Panc1 (cell line): ENCODE measurements around the gene CRADD. TPM values are rescaled to one million over a fixed set of nuclear protein-coding genes. Genes with fewer than 3 reads are reported as not detected.

Experiments used
- ATAC-seq: fragments of 200-7000 bp; cut with Tn5 transposase; 2 replicates; pipeline ENCODE4 v1.9.1; 2020; ENCODE audit warnings: mild to moderate bottlenecking, moderate library complexity
- BruUV-seq: library from RNA; stranded (reverse); fragments of 400-500 nt; replicated peaks from 2 replicates; lab custom pipeline; 2021; lab: Mats Ljungman, UMichigan
- CTCF ChIA-PET: fragments of 300-600 bp; sonication (Branson Sonifier 250); formaldehyde crosslinking; loops from one replicate; lab custom pipeline; 2022; ENCODE audit warnings: antibody characterized with exemption; lab: Charles Lee
- POLR2A ChIA-PET: fragments of 300-600 bp; sonication (Branson Sonifier 250); formaldehyde crosslinking; loops from one replicate; lab custom pipeline; 2022; ENCODE audit warnings: antibody characterized with exemption; lab: Charles Lee
- DNase-seq: peaks from one replicate; pipeline ENCODE4 v3.0.0-alpha.2; 2010; ENCODE audit warnings: low read depth, low spot score
- H3K27ac ChIP-seq: 2 replicates; pipeline ENCODE4 v1.5.1; 2011; ENCODE audit warnings: mild to moderate bottlenecking, low read length, inconsistent platforms
- H3K27me3 ChIP-seq: fragments of 200-500 bp; sonication (Bioruptor generic); 2 replicates; pipeline ENCODE4 v1.6.0; 2014; ENCODE audit warnings: low read length, inconsistent platforms; ENCODE audit not compliant: control insufficient read depth, insufficient read depth
- H3K36me3 ChIP-seq: fragments of 200-500 bp; sonication (Bioruptor generic); 2 replicates; pipeline ENCODE4 v1.5.1; 2014; ENCODE audit warnings: inconsistent platforms, mild to moderate bottlenecking, low read length, moderate library complexity; ENCODE audit not compliant: control insufficient read depth, insufficient read depth
- H3K4me1 ChIP-seq: 2 replicates; pipeline ENCODE4 v1.5.1; 2011; ENCODE audit warnings: inconsistent platforms, mild to moderate bottlenecking, low read length, moderate library complexity; ENCODE audit not compliant: control insufficient read depth, insufficient read depth
- H3K4me3 ChIP-seq, 2 experiments: 2 replicates each; pipeline ENCODE4 v1.5.1; 2011 to 2012; ENCODE audit warnings: low read depth in 2 of 2, low read length in 2 of 2, mild to moderate bottlenecking in 2 of 2, inconsistent platforms in 1 of 2, moderate library complexity in 1 of 2
- H3K9me3 ChIP-seq: fragments of 200-500 bp; sonication (Bioruptor generic); 2 replicates; pipeline ENCODE4 v1.5.1; 2014; ENCODE audit warnings: low read depth, mild to moderate bottlenecking, inconsistent platforms, low read length, moderate library complexity; ENCODE audit not compliant: control insufficient read depth, insufficient read depth
- POLR2AphosphoS5 ChIP-seq: IDR thresholded peaks from 2 replicates; pipeline ENCODE4 v1.6.1; 2012; ENCODE audit warnings: mild to moderate bottlenecking, low read depth, low read length, moderate library complexity
- SIN3A ChIP-seq: IDR thresholded peaks from 2 replicates; pipeline ENCODE4 v1.6.1; 2012; ENCODE audit warnings: low read depth, mild to moderate bottlenecking, low read length, moderate library complexity, borderline replicate concordance; ENCODE audit not compliant: insufficient read depth
- TCF7L2 ChIP-seq: IDR thresholded peaks from 2 replicates; pipeline ENCODE4 v1.6.1; 2011; ENCODE audit warnings: mild to moderate bottlenecking, low read depth, low read length, inconsistent platforms
- in situ Hi-C: cut with HindIII; loops from 2 replicates; pipeline ENCODE4 v1.10.0; 2016; ENCODE audit warnings: low sequenced_read_pairs, low pct_unique_long_range_greater_than_20kb
- intact Hi-C: fragments of 100-400 bp; cut with micrococcal nuclease; formaldehyde crosslinking; loops from one replicate; pipeline ENCODE4 v1.10.0; 2022; ENCODE audit not compliant: unreplicated experiment
- total RNA-seq: library from RNA; stranded (reverse); gene quantifications from one replicate; pipeline ENCODE4 v1.2.1, GENCODE V29; 2021; ENCODE audit not compliant: unreplicated experiment
- TF ChIP-seq, protein P1 (sequence below): fragments of 450-650 bp; IDR thresholded peaks from 2 replicates; pipeline ENCODE4 v1.5.1; 2017; ENCODE audit warnings: mild to moderate bottlenecking
- TF ChIP-seq, protein P2 (sequence below), 2 experiments: IDR thresholded peaks; 2 replicates each; pipeline ENCODE4 v1.6.1; 2011 to 2012; ENCODE audit warnings: low read depth in 2 of 2, control low read depth in 1 of 2, low read length in 1 of 2, mild to moderate bottlenecking in 1 of 2, moderate library complexity in 1 of 2; ENCODE audit not compliant: insufficient read depth in 1 of 2

The CRADD gene
- total RNA-seq, 1 experiment from 2014 or later, result 7.0 TPM

DNA sequence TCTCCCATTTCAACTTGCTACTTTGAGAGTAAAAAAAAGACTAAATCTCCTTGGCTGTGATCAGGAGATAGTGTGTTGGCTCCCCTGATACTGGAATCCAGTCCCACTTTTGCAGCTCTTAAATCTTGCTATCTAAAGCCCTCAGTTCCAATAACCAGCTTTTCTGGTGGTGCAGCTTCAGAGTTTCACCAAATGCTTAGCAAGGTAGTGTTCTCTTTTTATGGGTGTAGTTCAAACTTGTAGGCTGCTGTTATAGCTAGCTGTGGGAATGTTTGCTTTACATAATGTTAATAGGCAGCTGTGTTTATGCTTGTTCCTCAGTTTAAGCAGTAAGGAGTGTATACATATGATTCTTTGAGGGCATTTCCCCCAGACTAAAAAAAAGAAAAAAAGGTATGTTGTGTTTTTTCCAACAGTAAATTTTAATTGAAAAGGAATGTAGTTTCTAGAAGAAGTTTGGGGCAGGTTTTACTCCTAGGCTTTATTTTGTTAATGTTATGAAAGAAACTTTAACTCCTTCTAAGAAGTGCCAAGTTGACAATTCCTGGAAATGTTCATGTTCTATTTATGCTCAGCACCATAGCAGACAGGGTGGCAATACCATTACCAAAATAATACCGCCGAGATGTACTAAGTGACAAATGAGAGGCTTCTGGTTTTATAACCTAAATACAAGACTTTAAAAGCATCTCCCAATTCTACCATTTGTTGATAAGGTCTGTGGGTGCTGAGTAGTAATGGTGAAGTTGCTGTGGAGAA is 12.1 kb downstream of the CRADD start:
- in situ Hi-C loops, result no loop called here
- Histone ChIP-seq H3K27me3 (no peaks in the 10 kb centered on the region), H3K4me3 (no peak overlapping the region), H3K27ac (no peak overlapping the region; the same call in 1 of the 2 replicates), H3K4me1 (no peaks in the 10 kb centered on the region), H3K9me3 (no peaks in the 10 kb centered on the region), H3K36me3 (no peaks in the 10 kb centered on the region)
- ATAC-seq (no peak), DNase-seq (no peak)
- TF ChIP-seq TCF7L2 (no peak), SIN3A (no peak), POLR2AphosphoS5 (no peak)
- TF ChIP-seq, protein P1, sequence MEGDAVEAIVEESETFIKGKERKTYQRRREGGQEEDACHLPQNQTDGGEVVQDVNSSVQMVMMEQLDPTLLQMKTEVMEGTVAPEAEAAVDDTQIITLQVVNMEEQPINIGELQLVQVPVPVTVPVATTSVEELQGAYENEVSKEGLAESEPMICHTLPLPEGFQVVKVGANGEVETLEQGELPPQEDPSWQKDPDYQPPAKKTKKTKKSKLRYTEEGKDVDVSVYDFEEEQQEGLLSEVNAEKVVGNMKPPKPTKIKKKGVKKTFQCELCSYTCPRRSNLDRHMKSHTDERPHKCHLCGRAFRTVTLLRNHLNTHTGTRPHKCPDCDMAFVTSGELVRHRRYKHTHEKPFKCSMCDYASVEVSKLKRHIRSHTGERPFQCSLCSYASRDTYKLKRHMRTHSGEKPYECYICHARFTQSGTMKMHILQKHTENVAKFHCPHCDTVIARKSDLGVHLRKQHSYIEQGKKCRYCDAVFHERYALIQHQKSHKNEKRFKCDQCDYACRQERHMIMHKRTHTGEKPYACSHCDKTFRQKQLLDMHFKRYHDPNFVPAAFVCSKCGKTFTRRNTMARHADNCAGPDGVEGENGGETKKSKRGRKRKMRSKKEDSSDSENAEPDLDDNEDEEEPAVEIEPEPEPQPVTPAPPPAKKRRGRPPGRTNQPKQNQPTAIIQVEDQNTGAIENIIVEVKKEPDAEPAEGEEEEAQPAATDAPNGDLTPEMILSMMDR, result no peak
- TF ChIP-seq, protein P2, sequence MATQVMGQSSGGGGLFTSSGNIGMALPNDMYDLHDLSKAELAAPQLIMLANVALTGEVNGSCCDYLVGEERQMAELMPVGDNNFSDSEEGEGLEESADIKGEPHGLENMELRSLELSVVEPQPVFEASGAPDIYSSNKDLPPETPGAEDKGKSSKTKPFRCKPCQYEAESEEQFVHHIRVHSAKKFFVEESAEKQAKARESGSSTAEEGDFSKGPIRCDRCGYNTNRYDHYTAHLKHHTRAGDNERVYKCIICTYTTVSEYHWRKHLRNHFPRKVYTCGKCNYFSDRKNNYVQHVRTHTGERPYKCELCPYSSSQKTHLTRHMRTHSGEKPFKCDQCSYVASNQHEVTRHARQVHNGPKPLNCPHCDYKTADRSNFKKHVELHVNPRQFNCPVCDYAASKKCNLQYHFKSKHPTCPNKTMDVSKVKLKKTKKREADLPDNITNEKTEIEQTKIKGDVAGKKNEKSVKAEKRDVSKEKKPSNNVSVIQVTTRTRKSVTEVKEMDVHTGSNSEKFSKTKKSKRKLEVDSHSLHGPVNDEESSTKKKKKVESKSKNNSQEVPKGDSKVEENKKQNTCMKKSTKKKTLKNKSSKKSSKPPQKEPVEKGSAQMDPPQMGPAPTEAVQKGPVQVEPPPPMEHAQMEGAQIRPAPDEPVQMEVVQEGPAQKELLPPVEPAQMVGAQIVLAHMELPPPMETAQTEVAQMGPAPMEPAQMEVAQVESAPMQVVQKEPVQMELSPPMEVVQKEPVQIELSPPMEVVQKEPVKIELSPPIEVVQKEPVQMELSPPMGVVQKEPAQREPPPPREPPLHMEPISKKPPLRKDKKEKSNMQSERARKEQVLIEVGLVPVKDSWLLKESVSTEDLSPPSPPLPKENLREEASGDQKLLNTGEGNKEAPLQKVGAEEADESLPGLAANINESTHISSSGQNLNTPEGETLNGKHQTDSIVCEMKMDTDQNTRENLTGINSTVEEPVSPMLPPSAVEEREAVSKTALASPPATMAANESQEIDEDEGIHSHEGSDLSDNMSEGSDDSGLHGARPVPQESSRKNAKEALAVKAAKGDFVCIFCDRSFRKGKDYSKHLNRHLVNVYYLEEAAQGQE (IDR thresholded peaks at IDR 0.05; ENCODE audit: insufficient read depth in 1 of 2, low read depth in 2 of 2, low read length in 1 of 2), result no peak
- ChIA-PET POLR2A (no interaction called here), CTCF (no interaction called here)
- no TSS peak for BruUV-seq
- intact Hi-C loops, result no loop called here

DNA sequence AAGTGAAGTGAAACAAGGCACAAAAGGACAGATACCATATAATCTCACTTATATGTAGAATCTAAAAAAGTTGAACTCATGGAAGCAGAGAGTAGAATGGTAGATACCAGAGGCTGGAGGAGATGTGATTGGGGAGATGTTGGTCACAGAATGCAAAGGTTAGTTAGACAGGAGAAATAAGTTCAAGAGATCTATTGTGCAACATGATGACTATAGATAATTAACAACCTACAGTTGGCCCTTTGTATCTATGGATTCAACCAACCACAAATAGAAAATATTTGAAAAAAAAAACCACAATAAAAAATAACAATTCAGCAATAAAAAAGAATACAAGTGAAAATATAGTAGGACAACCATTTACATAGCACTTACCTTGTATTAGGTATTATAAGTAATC is 19.3 kb downstream of the CRADD start:
- intact Hi-C loops (no loop called here), in situ Hi-C loops (no loop called here)
- ATAC-seq (no peak), DNase-seq (no peak)
- ChIA-PET CTCF (no interaction called here), POLR2A (no interaction called here)
- Histone ChIP-seq H3K27ac (no peak overlapping the region), H3K9me3 (no peaks in the 10 kb centered on the region), H3K27me3 (no peaks in the 10 kb centered on the region), H3K4me3 (no peak overlapping the region), H3K36me3 (no peaks in the 10 kb centered on the region), H3K4me1 (no peaks in the 10 kb centered on the region)
- no peak for TF ChIP-seq TCF7L2
- no peak for TF ChIP-seq SIN3A
- no peak for TF ChIP-seq POLR2AphosphoS5
- TF ChIP-seq, protein P2 (IDR thresholded peaks at IDR 0.05; ENCODE audit: insufficient read depth in 1 of 2, low read depth in 2 of 2, low read length in 1 of 2), result no peak
- TF ChIP-seq, protein P1, result no peak
- BruUV-seq, result no TSS peak
